ENCODE measurements around the gene ADK.
"Not testable (repeated sequence)": the region's sequence is repeated elsewhere in the genome, so short reads cannot be mapped to it uniquely, and the experiment has no call there.

ADK gene

DNA sequence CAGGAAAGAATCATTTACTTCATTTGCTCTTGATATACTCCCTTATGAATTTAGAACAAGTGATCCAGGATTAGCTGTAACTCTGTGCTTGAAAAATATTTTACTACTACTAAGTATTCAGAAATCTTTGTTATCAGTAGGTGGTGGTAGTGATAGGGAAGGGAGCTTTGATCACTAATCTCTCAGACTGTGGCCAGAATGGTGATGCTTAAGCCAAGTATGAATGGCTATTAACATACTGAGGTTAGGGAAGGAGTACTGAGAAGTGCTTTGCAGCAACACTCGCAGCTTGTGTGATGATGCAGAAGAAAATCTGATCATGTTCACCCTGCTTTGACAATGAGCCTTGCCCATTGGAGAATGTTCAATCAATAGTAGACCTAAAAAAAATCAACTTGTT lies 29.7 kb upstream of the ADK start:
- DNase-seq (ENCODE audit: low read depth), result no peak
- TF ChIP-seq, protein P1, sequence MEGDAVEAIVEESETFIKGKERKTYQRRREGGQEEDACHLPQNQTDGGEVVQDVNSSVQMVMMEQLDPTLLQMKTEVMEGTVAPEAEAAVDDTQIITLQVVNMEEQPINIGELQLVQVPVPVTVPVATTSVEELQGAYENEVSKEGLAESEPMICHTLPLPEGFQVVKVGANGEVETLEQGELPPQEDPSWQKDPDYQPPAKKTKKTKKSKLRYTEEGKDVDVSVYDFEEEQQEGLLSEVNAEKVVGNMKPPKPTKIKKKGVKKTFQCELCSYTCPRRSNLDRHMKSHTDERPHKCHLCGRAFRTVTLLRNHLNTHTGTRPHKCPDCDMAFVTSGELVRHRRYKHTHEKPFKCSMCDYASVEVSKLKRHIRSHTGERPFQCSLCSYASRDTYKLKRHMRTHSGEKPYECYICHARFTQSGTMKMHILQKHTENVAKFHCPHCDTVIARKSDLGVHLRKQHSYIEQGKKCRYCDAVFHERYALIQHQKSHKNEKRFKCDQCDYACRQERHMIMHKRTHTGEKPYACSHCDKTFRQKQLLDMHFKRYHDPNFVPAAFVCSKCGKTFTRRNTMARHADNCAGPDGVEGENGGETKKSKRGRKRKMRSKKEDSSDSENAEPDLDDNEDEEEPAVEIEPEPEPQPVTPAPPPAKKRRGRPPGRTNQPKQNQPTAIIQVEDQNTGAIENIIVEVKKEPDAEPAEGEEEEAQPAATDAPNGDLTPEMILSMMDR (conservative IDR thresholded peaks at IDR 0.05; ENCODE audit: low read length), result no peak
- no peak overlapping the region for H3K4me3 ChIP-seq (ENCODE audit: low read length)

DNA sequence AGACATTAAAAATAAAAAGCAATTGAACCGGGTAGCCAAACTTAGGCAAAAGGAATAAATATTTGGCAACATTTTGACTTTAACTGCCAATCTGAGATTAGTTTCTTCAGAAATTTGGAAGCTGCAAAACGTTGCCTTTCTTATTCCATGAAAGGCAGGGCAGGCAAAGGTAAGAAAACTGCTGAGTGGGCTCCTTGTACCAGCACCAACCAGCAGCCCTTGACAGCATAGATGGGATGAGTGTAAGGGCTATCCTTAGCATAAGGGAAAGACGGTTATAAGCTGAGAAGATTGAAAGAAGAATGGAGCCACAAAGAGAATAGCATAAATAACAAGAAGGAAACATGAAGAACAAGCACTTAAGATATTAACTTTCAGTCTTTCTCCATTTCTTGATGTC lies 29.0 kb upstream of the ADK start:
- no peak overlapping the region for H3K4me3 ChIP-seq (ENCODE audit: low read length)
- no peak for DNase-seq (ENCODE audit: low read depth)
- TF ChIP-seq, protein P1 (conservative IDR thresholded peaks at IDR 0.05; ENCODE audit: low read length), result no peak

DNA sequence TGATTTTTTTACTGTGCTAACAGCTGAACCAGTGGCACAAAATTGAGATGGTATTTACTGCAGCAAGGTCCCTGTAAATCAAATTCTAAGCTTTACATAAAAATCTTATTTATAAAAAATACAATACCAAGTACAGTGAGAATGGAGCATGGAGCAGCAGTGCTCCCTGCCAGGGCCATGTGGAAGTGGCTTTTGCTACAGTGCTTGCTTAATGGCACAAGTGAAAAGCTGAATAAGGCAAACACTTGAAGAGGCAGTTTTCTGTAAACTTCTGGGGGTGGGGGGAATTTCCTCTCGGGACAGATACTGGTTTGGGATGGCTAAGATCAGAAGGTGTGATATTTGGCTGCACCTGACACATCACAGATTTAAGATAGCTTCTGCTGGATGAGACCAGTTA lies 27.9 kb upstream of the ADK start:
- TF ChIP-seq, protein P1 (conservative IDR thresholded peaks at IDR 0.05; ENCODE audit: low read length), result no peak
- no peak for DNase-seq (ENCODE audit: low read depth)
- no peak overlapping the region for H3K4me3 ChIP-seq (ENCODE audit: low read length)

DNA sequence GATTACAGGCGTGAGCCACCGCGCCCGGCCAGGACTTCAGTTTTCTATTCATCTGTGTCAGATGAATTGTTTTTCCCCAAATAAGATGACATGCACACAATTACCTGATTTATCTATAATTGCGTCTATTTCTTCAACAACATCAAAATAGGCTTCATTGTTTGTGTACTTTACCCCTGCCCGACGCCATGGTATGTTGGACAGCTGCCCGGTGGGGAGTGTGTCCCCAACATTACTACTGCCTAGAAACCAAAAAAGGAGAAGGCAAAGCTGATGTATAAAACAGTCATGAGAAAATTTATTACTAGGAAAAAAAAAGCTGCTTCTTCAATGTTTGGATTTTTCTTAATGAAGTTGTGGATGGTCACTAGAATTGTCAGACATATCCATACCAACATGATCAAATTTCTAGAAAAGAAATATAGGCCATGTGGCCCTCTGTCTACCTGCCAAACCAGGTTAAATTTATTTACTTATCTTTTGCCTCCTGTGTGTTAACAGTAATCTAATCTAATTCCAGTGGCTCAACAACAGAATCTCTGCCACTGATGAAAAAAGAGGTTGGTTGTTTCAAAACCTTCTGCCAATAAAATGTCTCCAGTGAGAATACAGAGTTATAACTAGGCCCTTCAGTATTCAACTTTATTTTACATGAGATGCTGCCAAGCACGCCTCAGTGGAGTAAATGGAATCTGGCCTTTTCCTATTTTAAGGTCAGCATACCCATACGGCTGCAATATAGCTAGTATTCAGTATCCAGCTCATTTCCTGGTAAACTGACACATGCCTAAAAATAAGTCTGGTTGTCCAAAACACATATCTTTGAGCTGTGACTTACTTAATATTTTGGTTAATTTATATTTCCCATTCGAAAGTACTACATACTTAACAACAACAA lies 16.8 kb upstream of the ADK start:
- no peak overlapping the region for H3K4me3 ChIP-seq (ENCODE audit: low read length)
- TF ChIP-seq, protein P1 (conservative IDR thresholded peaks at IDR 0.05; ENCODE audit: low read length), result no peak
- no peak for DNase-seq (ENCODE audit: low read depth)

DNA sequence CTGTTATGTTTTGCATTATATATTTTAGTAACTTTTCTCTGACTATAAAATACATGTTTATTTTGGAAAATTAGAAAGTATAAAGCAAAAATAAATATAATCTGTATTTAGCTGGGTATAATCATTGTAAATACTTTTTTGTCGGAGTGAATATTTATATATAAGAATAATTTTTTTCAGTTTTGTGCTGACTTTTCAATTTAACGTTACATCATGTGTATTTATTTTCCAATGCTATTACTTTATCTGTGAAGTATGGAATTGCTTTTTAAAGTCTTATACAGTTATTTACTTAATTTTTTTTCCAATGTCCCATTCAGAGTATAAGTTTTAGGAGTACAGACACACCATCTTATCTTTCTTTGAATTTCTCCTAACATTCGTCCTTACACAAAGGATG lies 15.6 kb upstream of the ADK start:
- no peak for DNase-seq (ENCODE audit: low read depth)
- H3K4me3 ChIP-seq (ENCODE audit: low read length), result no peak overlapping the region

DNA sequence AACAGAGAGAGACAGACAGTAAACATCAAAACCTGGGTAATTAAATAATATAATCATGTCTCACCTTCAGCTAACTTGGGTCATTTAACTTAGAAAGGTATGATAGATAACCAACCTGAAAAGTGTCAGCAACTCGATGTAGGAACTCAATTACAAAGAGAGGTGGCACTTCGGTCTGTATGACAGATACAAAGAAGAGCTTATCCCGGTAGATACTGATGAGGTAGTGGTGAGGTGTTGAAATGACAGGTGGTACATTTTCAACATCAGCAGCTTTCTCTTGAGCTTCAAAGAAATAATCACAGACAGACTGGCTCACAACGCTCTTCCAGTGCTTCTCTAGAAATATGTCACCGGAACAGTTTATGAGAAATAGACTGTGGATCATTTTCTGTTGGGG lies 13.0 kb upstream of the ADK start:
- no peak overlapping the region for H3K4me3 ChIP-seq (ENCODE audit: low read length)

More for the DNA sequence above, 15.6 kb upstream of the ADK start:
- TF ChIP-seq, protein P1 (conservative IDR thresholded peaks at IDR 0.05; ENCODE audit: low read length), result no peak

DNA sequence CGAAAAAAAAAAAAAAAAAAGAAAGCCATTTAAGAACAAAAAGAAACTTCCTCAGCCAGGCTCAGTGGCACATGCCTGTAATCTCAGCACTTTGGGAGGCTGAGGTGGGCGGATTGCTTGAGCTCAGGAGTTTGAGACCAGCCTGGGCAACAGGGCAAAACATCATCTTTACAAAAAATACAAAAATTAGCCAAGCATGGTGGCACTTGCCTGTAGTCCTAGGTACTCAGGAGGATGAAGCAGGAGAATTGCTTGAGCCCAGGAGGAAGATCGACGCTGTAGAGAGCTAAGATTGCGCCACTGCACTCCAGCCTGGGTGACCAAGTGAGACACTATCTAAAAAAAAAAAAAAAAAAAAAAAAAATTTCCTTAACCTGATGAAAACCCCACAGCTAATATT lies 12.4 kb upstream of the ADK start:
- H3K4me3 ChIP-seq (ENCODE audit: low read length); DNase-seq (ENCODE audit: low read depth): not testable (repeated sequence)

More for the DNA sequence above, 13.0 kb upstream of the ADK start:
- no peak for DNase-seq (ENCODE audit: low read depth)
- TF ChIP-seq, protein P1 (conservative IDR thresholded peaks at IDR 0.05; ENCODE audit: low read length), result no peak

Measured in AG10803 (cell line).